ENCODE measurements around the gene MYLK.
"Not testable (repeated sequence)": the region's sequence is repeated elsewhere in the genome, so short reads cannot be mapped to it uniquely, and the experiment has no call there.

The MYLK gene

DNA sequence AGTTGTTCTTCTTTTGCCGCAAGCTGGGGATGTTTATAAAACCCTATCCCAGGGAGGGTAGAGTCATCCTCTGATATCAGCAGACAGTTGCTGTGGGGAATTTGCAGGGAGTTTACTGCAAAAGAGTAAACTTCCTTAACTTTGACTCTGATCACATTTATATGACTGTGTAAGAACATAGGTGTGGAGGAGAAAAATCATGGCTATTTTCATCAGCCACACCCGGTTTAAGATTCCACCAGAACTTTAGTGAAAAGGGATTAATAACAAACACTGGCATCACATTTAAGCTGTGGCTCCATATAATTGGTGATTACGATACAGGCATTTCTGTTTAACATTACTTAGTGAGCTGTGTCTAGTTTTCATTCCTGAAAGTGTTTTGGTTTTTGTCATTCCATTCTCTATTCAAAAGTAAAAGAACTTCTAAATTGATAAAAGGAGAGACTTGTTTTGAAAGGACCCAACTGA lies 143.1 kb downstream of the MYLK start:
- DNase-seq = no peak

DNA sequence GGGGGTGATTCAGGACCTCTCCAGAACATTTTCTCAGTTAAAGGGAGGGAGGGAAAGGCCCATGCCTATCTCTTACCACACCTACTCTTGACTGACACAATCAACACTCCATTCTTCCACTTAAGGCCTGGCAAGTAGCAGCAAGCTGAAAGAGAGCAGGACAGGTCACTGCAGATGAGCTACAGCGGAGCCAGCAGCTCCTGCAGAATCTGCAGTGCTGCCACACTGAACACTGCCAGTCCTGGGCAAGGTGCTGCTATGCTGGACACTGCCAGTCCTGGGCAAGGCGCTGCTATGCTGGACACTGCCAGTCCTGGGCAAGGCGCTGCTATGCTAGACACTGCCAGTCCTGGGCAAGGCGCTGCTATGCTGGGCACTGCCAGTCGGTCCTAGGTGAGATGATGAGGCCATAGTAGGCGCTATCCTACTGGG lies 143.7 kb downstream of the MYLK start:
- DNase-seq = no peak

DNA sequence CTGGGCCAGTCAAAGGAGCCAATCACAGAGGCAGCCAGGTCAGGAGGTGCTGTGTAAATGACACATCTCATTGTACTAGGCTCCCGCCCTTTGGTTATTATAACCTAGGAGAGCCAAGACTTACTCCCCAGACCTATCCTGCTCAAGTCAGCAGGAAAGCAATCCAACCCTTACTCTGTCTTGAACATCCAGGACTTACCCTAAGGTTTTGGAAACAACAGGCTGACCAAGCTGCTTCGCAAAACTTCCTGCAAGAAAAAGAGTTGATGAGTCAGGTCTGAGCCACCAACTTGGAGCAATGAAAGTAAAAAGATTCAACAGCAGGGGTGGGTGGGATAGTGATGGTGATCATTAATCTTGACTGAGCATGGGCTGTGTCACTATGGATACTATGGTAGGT lies 144.4 kb downstream of the MYLK start:
- DNase-seq = no peak

GRCh38 chr3:123739106-123739505 lies 145.0 kb downstream of the MYLK start:
- DNase-seq = no peak

- DNase-seq = not testable (repeated sequence)
These were observed 145.6 kb downstream of the MYLK start for GRCh38 chr3:123738522-123738921.

DNA sequence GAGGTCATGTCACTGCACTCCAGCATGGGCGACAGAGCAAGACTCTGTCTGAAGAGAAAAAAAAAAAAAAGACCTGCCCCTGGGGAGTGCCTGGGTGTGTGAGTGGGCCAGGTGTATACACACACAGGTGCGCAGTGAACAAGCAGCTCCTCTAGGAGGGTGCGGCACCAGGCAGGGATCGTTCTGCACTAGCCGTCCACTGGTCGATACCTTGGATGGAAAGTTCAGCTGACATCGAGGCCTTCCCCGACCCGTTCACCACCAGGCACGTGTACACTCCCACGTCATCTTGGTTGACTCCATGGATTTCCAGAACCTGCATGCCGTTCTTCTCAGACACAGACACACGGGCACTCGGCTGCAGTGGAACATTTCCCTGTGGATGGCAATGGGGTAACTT lies 147.0 kb downstream of the MYLK start:
- DNase-seq = no peak

- DNase-seq = no peak
These were observed 148.7 kb downstream of the MYLK start for GRCh38 chr3:123735456-123735855.

GRCh38 chr3:123734527-123734902 lies 149.6 kb downstream of the MYLK start:
- no peak for DNase-seq

GRCh38 chr3:123733805-123734526 lies 150.2 kb downstream of the MYLK start:
- DNase-seq = no peak

DNA sequence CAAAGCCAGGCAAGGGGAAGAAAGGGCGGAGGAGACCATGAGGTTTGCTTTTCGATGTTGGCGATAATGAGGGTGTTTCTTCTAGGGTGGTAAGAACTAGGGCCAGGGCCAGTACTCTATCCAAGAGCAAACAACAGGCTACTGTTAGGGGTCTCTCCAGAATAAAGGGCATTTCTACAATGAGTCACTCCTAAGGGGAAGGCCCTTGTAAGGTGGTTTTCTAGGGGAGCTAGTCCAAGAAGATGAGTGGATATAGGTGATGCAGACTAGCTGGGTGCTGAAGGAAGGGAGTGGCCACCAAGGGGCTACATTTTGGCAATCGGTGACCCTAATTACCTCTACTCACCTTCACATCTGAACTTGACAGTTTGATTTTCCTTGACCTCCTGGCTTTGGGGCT lies 150.8 kb downstream of the MYLK start:
- DNase-seq = no peak

- peak in 1 of 5 experiments; percentile 18 for DNase-seq
These were observed 151.7 kb downstream of the MYLK start for GRCh38 chr3:123732447-123732846.

DNA sequence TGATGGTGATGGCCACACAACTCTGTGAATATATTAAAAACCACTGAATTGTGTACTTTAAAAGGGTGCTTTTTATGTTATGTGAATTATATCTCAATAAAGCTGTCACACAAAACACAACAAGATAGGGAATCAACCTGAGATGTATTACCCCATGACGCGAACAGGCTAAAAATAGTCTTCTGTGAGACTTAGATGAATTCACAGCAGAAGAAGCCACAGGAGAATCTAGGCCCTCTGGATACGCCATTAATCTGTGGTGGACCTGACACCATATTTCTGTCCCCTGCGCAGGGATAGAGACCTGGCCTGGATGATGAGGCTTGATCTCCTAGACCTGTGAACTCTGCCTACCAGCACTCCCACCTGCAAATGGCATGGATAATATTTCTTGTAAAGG lies 153.3 kb downstream of the MYLK start:
- DNase-seq = no peak

DNA sequence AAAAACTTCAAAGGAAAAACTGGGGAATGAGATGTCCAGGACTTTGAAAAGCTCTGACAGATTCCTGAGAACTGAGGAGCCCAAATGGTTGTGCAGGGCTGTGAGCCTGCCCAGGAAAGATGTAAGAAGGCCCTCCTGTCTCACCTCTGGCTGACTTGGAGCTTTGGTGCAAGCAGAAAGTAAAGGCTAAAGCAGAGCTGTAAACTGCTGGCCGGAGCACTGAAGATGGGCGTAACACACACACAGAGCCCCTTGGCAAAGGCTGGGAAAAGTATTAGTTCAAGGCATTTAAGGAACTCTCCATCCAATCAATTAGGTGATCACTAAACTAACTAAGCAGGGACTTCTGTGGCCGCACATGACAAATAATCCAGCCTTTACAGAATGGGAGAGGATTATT lies 155.1 kb downstream of the MYLK start:
- DNase-seq = no peak

GRCh38 chr3:123728014-123728413 lies 156.1 kb downstream of the MYLK start:
- no peak for DNase-seq

DNA sequence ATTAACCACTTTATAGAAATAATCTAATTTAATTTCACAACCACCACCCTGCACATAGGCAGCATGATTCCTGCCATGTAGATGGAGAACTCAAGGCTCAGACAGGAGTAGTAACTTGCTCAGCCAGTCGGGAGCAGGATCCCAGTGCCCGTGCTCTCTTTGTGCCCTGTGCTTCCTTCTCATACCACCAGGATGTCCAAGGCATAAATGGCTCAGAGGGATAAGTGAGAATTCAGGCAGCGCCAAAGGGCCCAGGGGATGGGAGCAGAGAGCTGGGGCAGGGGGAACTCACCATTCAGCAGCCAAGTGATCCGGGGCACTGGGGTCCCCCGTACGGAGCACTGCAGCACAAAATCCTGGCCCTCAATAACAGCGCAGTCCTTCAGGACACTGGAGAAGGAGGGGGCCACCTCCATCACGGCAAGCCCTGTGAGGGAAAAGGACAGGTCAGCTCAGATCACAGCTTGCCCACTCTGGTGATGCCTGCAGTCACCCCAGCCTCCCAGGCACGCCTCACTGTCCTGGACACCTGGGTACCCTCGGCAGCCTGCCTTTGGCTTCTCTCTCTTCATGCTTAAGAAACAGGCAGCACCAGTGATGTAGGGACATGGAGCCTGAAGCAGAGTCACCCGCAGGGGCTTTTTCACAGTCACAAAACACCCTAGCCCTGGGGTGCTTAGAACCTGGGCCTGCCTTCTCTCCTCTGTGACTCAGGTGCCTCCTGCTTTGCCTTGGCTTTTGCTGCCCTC lies 158.3 kb downstream of the MYLK start:
- no peak for DNase-seq

- DNase-seq = no peak
These were observed 159.8 kb downstream of the MYLK start for GRCh38 chr3:123724306-123724705.

GRCh38 chr3:123723522-123724168 lies 160.5 kb downstream of the MYLK start:
- DNase-seq = peak in 3 of 5 experiments; percentile 2 to 75 (median 8)

- no peak for DNase-seq
These were observed 161.1 kb downstream of the MYLK start for GRCh38 chr3:123723070-123723469.

- no peak for DNase-seq
These were observed 161.7 kb downstream of the MYLK start for GRCh38 chr3:123722456-123722855.

GRCh38 chr3:123722021-123722420 lies 162.1 kb downstream of the MYLK start:
- no peak for DNase-seq

GRCh38 chr3:123721095-123721689 lies 162.9 kb downstream of the MYLK start:
- not testable (repeated sequence) for DNase-seq

- DNase-seq = no peak
These were observed 163.5 kb downstream of the MYLK start for GRCh38 chr3:123720638-123721037.

DNA sequence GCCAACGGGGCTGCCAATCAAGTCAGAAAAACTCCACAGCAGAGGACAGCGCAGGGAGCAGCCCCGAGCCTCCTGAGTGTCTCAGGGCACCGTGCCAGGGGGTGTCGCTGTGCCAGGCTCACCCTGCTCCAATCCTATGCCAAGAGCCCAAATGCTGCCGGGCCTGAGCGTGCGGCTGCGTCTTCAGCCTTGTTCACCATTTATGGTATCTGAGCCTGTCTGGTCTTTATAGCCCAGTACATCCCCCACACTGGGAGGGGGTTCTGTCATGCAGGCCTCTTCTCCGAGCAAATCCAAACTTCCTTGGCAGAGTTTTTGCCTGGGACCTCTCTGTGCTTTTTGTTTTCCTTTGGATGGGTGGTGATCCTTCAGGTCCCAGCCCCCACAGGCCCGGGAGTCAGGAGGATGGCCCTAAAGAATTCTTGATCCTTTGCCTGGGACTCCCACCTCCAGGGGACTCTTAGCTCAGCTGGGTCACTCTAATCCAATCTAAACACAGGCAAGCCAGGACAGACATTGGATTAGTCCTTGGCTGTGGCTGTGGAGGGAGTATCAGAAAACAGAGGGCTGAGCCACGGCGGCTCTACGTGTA lies 164.2 kb downstream of the MYLK start:
- DNase-seq = no peak

All from T-helper 2 cell (primary cell).